ENCODE measurements around the gene STAT5A. TPM values are rescaled to one million over a fixed set of nuclear protein-coding genes. Genes with fewer than 3 reads are reported as not detected.
A peak's percentile ranks its signal among the peaks of the same experiment; 100 is the strongest.

Gene STAT5A
- total RNA-seq, 4 donors from 2014 or later, result 11.2 to 80.0 (median 34.5) TPM

GRCh38 chr17:42307362-42307927 lies 19.1 kb downstream of the STAT5A start:
- Histone ChIP-seq H3K27me3 (no peaks in the 10 kb centered on the region), H3K36me3 (peaks cover 0 to 59% (median 0%) of the 10 kb centered on the region in 3 donors), H3K4me1 (peaks cover 0 to 15% (median 7%) of the 10 kb centered on the region in 4 donors), H3K27ac (no peak overlapping the region), H3K4me3 (no peak overlapping the region), H3K9me3 (no peaks in the 10 kb centered on the region)
- DNase-seq, result no peak
- TF ChIP-seq POLR2A (IDR thresholded peaks at IDR 0.05) (no peak), CTCF (IDR thresholded peaks at IDR 0.05) (no peak)

GRCh38 chr17:42308446-42308845 lies 20.1 kb downstream of the STAT5A start:
- Histone ChIP-seq H3K27me3 (no peaks in the 10 kb centered on the region), H3K27ac (no peak overlapping the region), H3K9me3 (no peaks in the 10 kb centered on the region), H3K36me3 (peaks cover 0 to 57% (median 0%) of the 10 kb centered on the region in 3 donors), H3K4me3 (no peak overlapping the region), H3K4me1 (peaks cover 0 to 21% (median 13%) of the 10 kb centered on the region in 4 donors)
- no peak for DNase-seq
- TF ChIP-seq CTCF (IDR thresholded peaks at IDR 0.05) (no peak), POLR2A (IDR thresholded peaks at IDR 0.05) (no peak)

- no peak for TF ChIP-seq POLR2A (IDR thresholded peaks at IDR 0.05)
- TF ChIP-seq CTCF (IDR thresholded peaks at IDR 0.05), result no peak
- Histone ChIP-seq H3K4me1 (peaks cover 0 to 24% (median 18%) of the 10 kb centered on the region in 4 donors), H3K36me3 (peaks cover 0 to 57% (median 0%) of the 10 kb centered on the region in 3 donors), H3K4me3 (no peak overlapping the region), H3K27ac (no peak overlapping the region), H3K9me3 (no peaks in the 10 kb centered on the region), H3K27me3 (no peaks in the 10 kb centered on the region)
- DNase-seq, result no peak
Observed at GRCh38 chr17:42309142-42309541, 20.8 kb downstream of the STAT5A start.

- peaks cover 0 to 57% (median 0%) of the 10 kb centered on the region in 3 donors for H3K36me3 ChIP-seq
- no peak for DNase-seq
- no peak overlapping the region for H3K4me3 ChIP-seq
- H3K27me3 ChIP-seq, result no peaks in the 10 kb centered on the region
- peak overlapping the region in 3 of 4 donors; percentile 5 to 79 (median 61) for H3K27ac ChIP-seq
- no peak for TF ChIP-seq CTCF (IDR thresholded peaks at IDR 0.05)
- no peak for TF ChIP-seq POLR2A (IDR thresholded peaks at IDR 0.05)
- H3K4me1 ChIP-seq, result peaks cover 0 to 32% (median 23%) of the 10 kb centered on the region in 4 donors
- no peaks in the 10 kb centered on the region for H3K9me3 ChIP-seq
Observed at GRCh38 chr17:42309986-42310786, 21.9 kb downstream of the STAT5A start.

- peaks cover 0 to 57% (median 0%) of the 10 kb centered on the region in 3 donors for H3K36me3 ChIP-seq
- no peaks in the 10 kb centered on the region for H3K9me3 ChIP-seq
- peak overlapping the region in 3 of 4 donors; percentile 61 to 85 (median 79) for H3K27ac ChIP-seq
- H3K4me3 ChIP-seq, result no peak overlapping the region
- no peak for DNase-seq
- no peaks in the 10 kb centered on the region for H3K27me3 ChIP-seq
- no peak for TF ChIP-seq POLR2A (IDR thresholded peaks at IDR 0.05)
- no peak for TF ChIP-seq CTCF (IDR thresholded peaks at IDR 0.05)
- H3K4me1 ChIP-seq, result peaks cover 0 to 34% (median 23%) of the 10 kb centered on the region in 4 donors
Observed at GRCh38 chr17:42310787-42311215, 22.5 kb downstream of the STAT5A start.
